SK-N-SH (cell line): ENCODE data around the gene SLC10A7. TPM values are rescaled to one million over a fixed set of nuclear protein-coding genes. Genes with fewer than 3 reads are reported as not detected.

ENCODE experiments used
- CTCF ChIA-PET: fragments of 300-600, 350-600 bp; formaldehyde crosslinking; extraction: SDS; loops from one replicate; lab custom pipeline; 2021; lab: Yijun Ruan, JAX
- POLR2A ChIA-PET: fragments of 350-600 bp; sonication (Branson Sonifier 250); formaldehyde crosslinking; extraction: SDS; loops from one replicate; lab custom pipeline; 2020; ENCODE audit warnings: antibody characterized with exemption, inconsistent platforms; lab: Yijun Ruan, JAX
- DNase-seq: peaks from one replicate; pipeline ENCODE4 v3.0.0; 2012
- H2AFZ ChIP-seq: fragments of 200-600 bp; sonication (generic); 2 replicates; pipeline ENCODE4 v1.8.1; 2016; ENCODE audit warnings: antibody characterized with exemption, mild to moderate bottlenecking, low read depth
- H3F3A ChIP-seq: fragments of 200-600 bp; sonication (generic); replicated peaks from 2 replicates; pipeline ENCODE3; 2016; ENCODE audit warnings: antibody characterized with exemption, mild to moderate bottlenecking; ENCODE audit not compliant: insufficient read depth
- H3K27ac ChIP-seq, 2 experiments: fragments of 200-500 bp in 1 of 2; fragments of 200-600 bp in 1 of 2; sonication (Bioruptor generic) in 1 of 2; sonication (generic), shearing (Covaris generic) in 1 of 2; 2 replicates each; pipeline versions ENCODE4 v1.5.1 to v1.6.1; 2014 to 2016; ENCODE audit warnings: low read depth in 2 of 2, inconsistent platforms in 1 of 2, low read length in 1 of 2, mild to moderate bottlenecking in 1 of 2, mixed read lengths in 1 of 2
- H3K27me3 ChIP-seq: fragments of 200-600 bp; sonication (generic), shearing (Covaris generic); 2 replicates; pipeline ENCODE4 v1.6.1; 2016; ENCODE audit warnings: mixed run types; ENCODE audit not compliant: insufficient read depth
- H3K36me3 ChIP-seq, 2 experiments: fragments of 200-500 bp in 1 of 2; fragments of 200-600 bp in 1 of 2; sonication (Bioruptor generic) in 1 of 2; sonication (generic) in 1 of 2; replicated peaks in 1 of 2; 2 replicates each; pipeline versions ENCODE3 to v1.5.1; 2014 to 2016; ENCODE audit warnings: low read length in 1 of 2, mild to moderate bottlenecking in 1 of 2; ENCODE audit not compliant: insufficient read depth in 2 of 2, control insufficient read depth in 1 of 2
- H3K4me1 ChIP-seq, 2 experiments: fragments of 200-500 bp in 1 of 2; fragments of 200-600 bp in 1 of 2; sonication (Bioruptor generic) in 1 of 2; sonication (generic), shearing (Covaris generic) in 1 of 2; 2 replicates each; pipeline versions ENCODE4 v1.5.1 to v1.6.1; 2014 to 2016; ENCODE audit warnings: low read depth in 1 of 2, low read length in 1 of 2, mixed run types in 1 of 2; ENCODE audit not compliant: insufficient read depth in 2 of 2, control insufficient read depth in 1 of 2
- H3K4me2 ChIP-seq: fragments of 200-600 bp; sonication (generic), shearing (Covaris generic); 2 replicates; pipeline ENCODE4 v1.6.1; 2017; ENCODE audit warnings: mixed run types
- H3K4me3 ChIP-seq, 2 experiments: fragments of 200-500 bp in 1 of 2; fragments of 200-600 bp in 1 of 2; sonication (Bioruptor generic) in 1 of 2; sonication (generic), shearing (Covaris generic) in 1 of 2; 2 replicates each; pipeline versions ENCODE4 v1.5.1 to v1.8.1; 2014 to 2016; ENCODE audit warnings: low read depth in 2 of 2, inconsistent platforms in 1 of 2, low read length in 1 of 2, mild to moderate bottlenecking in 1 of 2, mixed read lengths in 1 of 2, moderate library complexity in 1 of 2
- H3K79me2 ChIP-seq: fragments of 200-600 bp; sonication (generic); 2 replicates; pipeline ENCODE4 v1.8.1; 2017; ENCODE audit warnings: mild to moderate bottlenecking; ENCODE audit not compliant: insufficient read depth
- H3K9ac ChIP-seq: fragments of 200-600 bp; sonication (generic); 2 replicates; pipeline ENCODE4 v1.6.1; 2017; ENCODE audit warnings: mixed run types
- H3K9me2 ChIP-seq: fragments of 200-600 bp; sonication (generic); 2 replicates; pipeline ENCODE4 v1.6.1; 2017; ENCODE audit warnings: mixed run types
- H3K9me3 ChIP-seq: fragments of 200-600 bp; sonication (generic); 2 replicates; pipeline ENCODE4 v1.6.1; 2017; ENCODE audit warnings: mixed run types, mild to moderate bottlenecking, moderate library complexity
- H4K20me1 ChIP-seq: fragments of 200-600 bp; sonication (generic); 2 replicates; pipeline ENCODE4 v1.6.1; 2017; ENCODE audit warnings: mild to moderate bottlenecking, mixed run types; ENCODE audit not compliant: insufficient read depth
- CHD2 ChIP-seq: fragments of 150-350 bp; IDR thresholded peaks from 2 replicates; pipeline ENCODE4 v1.6.1; 2018; ENCODE audit warnings: low read length; ENCODE audit not compliant: partially characterized antibody
- CTCF ChIP-seq: fragments of 200-600 bp; sonication (generic); IDR thresholded peaks from 2 replicates; pipeline ENCODE4 v1.6.1; 2017; ENCODE audit warnings: antibody characterized with exemption, mild to moderate bottlenecking, moderate library complexity
- EP300 ChIP-seq, 2 experiments: IDR thresholded peaks; 2 replicates each; pipeline versions ENCODE4 v1.4.0 to v1.6.1; 2012; ENCODE audit warnings: borderline replicate concordance in 1 of 2, low read depth in 1 of 2, low read length in 1 of 2
- FOXJ3 ChIP-seq: sonication (generic); formaldehyde crosslinking; IDR thresholded peaks from 2 replicates; pipeline ENCODE4 v1.5.1; 2020; ENCODE audit warnings: mild to moderate bottlenecking, missing genetic modification reagents
- FOXM1 ChIP-seq: IDR thresholded peaks from 2 replicates; pipeline ENCODE4 v1.4.0; 2012; ENCODE audit warnings: low read depth, mild to moderate bottlenecking
- GABPA ChIP-seq: IDR thresholded peaks from 2 replicates; pipeline ENCODE4 v1.4.0; 2012; ENCODE audit warnings: low read depth, mild to moderate bottlenecking
- GATA2 ChIP-seq: sonication (generic); formaldehyde crosslinking; IDR thresholded peaks from 2 replicates; pipeline ENCODE4 v1.5.0; 2020; ENCODE audit warnings: mild to moderate bottlenecking, missing genetic modification reagents
- MAX ChIP-seq: IDR thresholded peaks from 2 replicates; pipeline ENCODE4 v1.4.0; 2012; ENCODE audit warnings: low read depth
- MEF2A ChIP-seq: IDR thresholded peaks from 2 replicates; pipeline ENCODE4 v1.4.0; 2012; ENCODE audit warnings: low read depth, borderline replicate concordance
- MXI1 ChIP-seq: IDR thresholded peaks from 2 replicates; pipeline ENCODE4 v1.6.1; 2012; ENCODE audit warnings: mild to moderate bottlenecking, low read depth, low read length, improper control_type of control experiment
- NRF1 ChIP-seq: IDR thresholded peaks from 2 replicates; pipeline ENCODE4 v1.6.1; 2012; ENCODE audit warnings: low read depth, mild to moderate bottlenecking, low read length
- RCOR1 ChIP-seq: fragments of 150-350 bp; IDR thresholded peaks from 2 replicates; pipeline ENCODE4 v1.6.1; 2017; ENCODE audit warnings: antibody characterized with exemption, low read length
- REST ChIP-seq: IDR thresholded peaks from 2 replicates; pipeline ENCODE4 v1.6.1; 2012; ENCODE audit warnings: mild to moderate bottlenecking, low read depth, low read length, moderate library complexity
- USF2 ChIP-seq: fragments of 150-350 bp; IDR thresholded peaks from 2 replicates; pipeline ENCODE4 v1.6.1; 2017; ENCODE audit warnings: antibody characterized with exemption, low read length, low read depth, borderline replicate concordance
- WGBS: methylation state at CpG from one replicate; pipeline ENCODE4 v1.1.6; 2017; ENCODE audit warnings: low lambda C conversion rate; 5-methylcytosine and 5-hydroxymethylcytosine counted together
- polyA plus RNA-seq, 3 experiments: library from polyadenylated mRNA; depleted of rRNA; stranded (reverse); fragments of >200 nt; gene quantifications; 2 replicates each; pipeline ENCODE4 v1.2.3, GENCODE V29; 2012

The SLC10A7 gene
- polyA plus RNA-seq, 1 of the 3 experiments (the other 2 are of a cell fraction), result 3.3 TPM

- Histone ChIP-seq H3K79me2 (no peaks in the 10 kb centered on the region), H3K9ac (no peak overlapping the region), H3K4me2 (no peak overlapping the region), H3K9me3 (no peaks in the 10 kb centered on the region), H3K4me1 (peaks cover 10 to 43% of the 10 kb centered on the region in 2 experiments; a peak in 3 of 4 replicates), H3K9me2 (no peaks in the 10 kb centered on the region), H3K4me3 (no peak overlapping the region), H3K27ac (no peak overlapping the region), H2AFZ (no peak overlapping the region), H3K27me3 (no peaks in the 10 kb centered on the region), H3F3A (peaks cover 12% of the 10 kb centered on the region), H4K20me1 (no peaks in the 10 kb centered on the region), H3K36me3 (no peaks in the 10 kb centered on the region)
- TF ChIP-seq CHD2 (no peak), EP300 (IDR thresholded peaks at IDR 0.05; ENCODE audit: borderline replicate concordance in 1 of 2, low read depth in 1 of 2, low read length in 1 of 2) (no peak), MAX (no peak), RCOR1 (no peak), CTCF (no peak), NRF1 (no peak), MEF2A (no peak), REST (no peak), USF2 (no peak), FOXJ3 (no peak), MXI1 (no peak), GATA2 (no peak), GABPA (no peak), FOXM1 (no peak)
- ChIA-PET CTCF (no interaction called here), POLR2A (no interaction called here)
- DNase-seq, result no peak
- 89% methylated on average over 4 of the region's 4 CpGs for WGBS
Observed at GRCh38 chr4:146439999-146440398, 81.7 kb downstream of the SLC10A7 start.
